Stimulated activated CD4-positive, alpha-beta T cell treated with anti-CD3 and anti-CD28 coated beads, TNF-alpha, amount 100 ng/mL, for 48 hours (primary cell): ENCODE data around the gene PDE4D.

ENCODE experiments used
- DNase-seq, 3 donors: peaks; one replicate each; pipeline ENCODE4 v3.0.0-alpha.2; 2020; ENCODE audit warnings: low read depth in 3 of 3

The PDE4D gene

GRCh38 chr5:59548807-59549357 is 344.6 kb downstream of the PDE4D start:
- DNase-seq: no peak

GRCh38 chr5:59547731-59548130 is 345.8 kb downstream of the PDE4D start:
- no peak for DNase-seq

- no peak for DNase-seq
Observed at GRCh38 chr5:59544573-59544972, 349.0 kb downstream of the PDE4D start.

- DNase-seq: no peak
Observed at GRCh38 chr5:59543821-59544442, 349.6 kb downstream of the PDE4D start.

DNA sequence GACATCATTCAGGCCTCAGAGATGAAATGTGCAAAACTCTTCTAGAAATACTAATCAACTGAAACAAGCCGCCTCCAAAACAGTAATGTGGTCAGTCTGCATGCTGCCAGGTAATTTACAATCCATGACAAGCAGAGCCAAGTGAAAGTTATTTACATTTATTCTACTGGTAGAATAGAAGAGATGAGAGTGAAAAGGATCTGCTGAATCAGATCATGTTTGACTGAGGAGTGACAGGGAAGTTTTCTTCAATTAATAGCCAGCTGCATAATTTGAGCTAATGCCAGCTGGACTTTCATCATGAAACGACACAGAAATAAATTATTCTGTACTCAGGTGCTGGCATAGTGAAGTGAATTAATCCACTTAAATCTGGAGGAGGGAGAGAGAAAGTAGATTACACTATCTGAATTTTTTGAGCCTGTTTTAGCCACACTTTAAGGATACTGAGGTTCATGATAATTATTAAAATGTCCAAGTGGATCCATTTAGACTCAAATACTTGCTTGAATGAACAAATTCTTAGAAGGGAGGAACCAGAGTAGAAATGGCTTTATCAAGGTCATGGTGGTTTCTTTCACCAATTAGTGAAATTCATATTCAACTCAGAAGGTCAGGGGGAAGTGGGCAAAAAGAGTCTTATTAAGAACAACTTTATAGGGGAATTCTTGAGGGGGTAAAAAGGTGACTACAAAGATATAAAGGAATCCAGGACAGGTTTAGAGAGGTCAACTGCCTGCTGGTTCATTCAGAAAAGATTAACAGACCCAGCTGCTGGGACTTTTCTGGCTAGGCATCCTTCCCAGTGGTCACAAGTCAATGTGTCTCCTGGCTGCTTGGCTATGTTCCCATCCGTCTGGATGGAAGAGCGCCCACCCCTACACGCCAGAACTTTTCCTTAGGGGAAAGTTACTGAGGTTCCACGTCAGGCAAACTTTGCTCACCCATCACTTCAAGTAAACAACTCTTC is 350.4 kb downstream of the PDE4D start:
- no peak for DNase-seq

- no peak for DNase-seq
Observed at GRCh38 chr5:59542306-59542705, 351.2 kb downstream of the PDE4D start.

DNA sequence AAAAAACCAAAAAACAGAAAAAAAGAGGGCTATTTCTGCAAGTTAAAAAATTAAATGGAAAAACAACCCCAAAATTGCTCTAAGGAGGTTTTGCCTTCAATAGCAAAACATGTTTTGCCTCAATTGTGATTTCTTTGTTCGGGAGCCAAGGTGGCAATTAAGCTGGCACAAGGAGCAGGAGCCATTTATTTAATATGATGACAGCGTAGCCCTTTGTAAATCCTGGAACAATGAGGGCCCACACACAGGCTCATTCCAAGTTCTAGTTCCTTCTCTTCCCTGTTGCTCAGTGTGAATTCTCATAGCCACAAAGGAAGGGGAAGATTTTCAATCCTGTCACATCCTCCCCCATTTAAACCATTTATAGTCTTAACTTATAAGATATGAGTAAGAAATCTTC is 353.2 kb downstream of the PDE4D start:
- no peak for DNase-seq

GRCh38 chr5:59538750-59539121 is 354.8 kb downstream of the PDE4D start:
- DNase-seq: no peak

DNA sequence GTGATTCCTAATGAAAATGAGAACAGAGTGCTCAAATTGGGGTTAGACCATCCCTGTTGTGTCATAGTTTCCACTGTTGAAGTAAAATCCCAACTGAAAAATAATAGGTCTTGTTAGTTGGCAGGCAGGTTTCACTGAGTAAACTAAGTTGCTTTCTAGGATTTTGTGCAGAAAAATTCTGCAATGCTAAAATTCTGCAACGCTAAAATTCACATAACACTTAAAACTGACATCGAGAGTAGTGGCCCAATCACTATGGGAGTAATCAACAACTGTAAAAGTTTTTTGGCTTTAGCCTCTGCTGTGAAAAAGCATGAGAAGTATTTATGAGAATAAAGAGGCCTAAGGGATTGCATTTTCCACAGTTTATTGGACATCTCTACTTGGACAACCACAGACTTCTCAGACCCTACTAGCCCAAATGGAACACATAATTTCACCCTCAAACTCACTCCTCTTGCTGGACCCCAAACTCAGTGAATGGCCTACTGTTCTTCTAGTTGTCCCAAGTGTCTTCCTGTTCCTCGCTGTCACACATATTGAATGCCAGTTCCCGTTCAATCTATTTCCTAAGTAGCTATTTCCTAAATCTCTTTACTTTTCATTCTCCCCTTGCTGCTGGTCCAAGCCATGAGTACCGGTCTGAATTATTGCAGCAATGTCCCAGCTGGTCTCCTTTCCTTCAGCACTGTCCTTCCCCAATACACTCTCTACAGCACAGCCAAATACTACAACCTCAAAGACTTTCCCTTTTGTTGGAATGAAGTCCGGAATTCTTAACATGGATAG is 355.4 kb downstream of the PDE4D start:
- DNase-seq: no peak

- no peak for DNase-seq
Observed at GRCh38 chr5:59536875-59537274, 356.7 kb downstream of the PDE4D start.

DNA sequence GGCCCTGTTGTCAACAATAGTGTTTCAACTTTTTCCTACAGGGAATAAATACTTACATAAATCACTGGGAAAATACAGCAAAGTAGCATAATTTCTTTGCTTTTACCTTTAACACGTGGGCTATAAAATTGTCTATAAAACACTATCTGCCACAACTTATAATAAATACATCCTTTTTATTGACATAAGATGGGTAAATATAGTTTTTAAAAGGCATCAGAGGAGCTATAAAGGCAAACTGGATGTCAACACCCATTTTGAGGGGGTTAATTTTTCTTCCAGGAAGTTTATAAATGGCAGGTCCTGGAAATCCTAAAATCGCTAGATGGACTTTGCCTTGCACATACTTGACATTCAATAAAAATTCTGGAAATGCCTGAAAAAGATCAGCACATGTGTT is 358.0 kb downstream of the PDE4D start:
- no peak for DNase-seq

DNA sequence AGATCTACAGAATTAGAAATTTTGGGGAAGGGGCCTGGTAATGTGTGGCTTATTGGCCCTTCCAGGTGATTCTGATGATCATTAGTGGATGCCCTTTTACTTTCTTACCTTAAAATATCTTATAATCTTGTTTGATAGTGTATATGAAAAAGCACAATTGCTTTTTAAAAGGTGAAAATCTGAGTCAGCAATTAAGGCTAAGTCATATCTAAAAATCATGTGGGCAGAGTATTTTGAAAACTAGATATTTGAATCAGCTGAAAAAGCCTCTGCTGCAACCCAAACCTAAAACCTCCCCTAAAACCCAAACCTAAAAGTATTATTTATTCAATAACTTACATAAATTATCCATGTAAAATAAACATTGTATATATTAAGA is 359.8 kb downstream of the PDE4D start:
- DNase-seq: no peak

DNA sequence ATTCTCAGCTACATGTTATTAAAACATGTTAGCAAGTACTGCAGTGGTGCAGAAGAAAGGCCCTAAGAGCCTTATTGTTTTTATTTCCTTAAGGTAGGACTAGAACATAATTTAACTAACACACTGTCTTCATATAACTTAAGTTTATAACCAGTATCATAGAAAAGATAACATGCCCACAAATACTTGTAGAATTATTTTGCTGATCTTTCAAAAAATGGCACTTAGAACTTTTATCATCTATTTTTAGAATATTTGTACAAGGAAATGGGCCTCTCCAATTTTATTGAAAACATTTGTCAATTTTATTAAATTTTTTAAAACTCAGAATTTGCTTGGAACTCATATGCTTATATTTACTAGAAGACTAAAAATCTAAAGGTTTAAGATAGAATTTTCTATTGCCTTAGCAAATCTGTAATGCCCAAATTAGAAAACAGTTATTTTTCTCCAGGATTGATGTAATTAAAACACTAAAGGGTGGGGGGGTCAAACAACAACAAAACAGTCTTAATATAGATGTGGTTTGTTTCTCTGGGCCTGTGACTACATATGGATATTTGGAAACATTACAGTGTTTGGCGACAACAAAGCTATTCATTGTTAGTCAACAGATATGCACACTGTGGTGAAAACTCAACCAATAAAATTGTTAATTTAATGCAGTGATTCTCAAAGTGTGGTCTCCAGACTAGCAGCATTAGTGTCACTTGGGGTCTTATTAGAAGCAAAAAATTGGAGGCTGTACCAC is 360.4 kb downstream of the PDE4D start:
- DNase-seq: no peak

GRCh38 chr5:59529239-59529638 is 364.3 kb downstream of the PDE4D start:
- DNase-seq: no peak

DNA sequence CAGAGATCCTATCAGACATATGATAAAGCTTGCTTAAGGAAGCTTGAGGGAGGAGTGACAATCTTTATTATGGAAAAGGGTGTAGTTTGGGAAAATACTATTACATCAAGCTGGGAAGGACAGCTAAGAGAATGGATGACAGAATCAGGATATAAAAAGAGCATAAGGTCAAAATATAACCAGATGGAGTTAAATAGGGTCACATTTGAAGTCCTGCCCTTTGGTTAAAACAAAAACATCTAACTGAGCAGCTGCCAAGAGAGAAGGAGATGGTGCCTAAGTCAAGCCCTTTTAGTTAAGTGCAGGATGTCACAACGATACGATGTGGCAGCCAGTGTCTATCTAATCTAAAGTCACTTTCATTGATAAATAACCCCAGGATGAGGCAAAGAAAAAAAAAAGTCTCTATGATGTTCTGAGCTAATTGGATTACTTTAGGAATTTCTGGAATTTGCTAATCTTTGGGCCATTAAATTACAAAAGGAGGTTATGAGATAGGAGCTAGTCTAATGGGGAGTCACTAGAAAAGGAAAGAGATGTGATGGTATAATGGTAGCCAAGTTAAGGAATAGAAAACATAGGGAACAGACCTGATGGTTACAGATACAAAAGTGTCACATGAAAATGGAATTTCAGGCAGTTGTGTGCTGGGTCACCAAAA is 365.2 kb downstream of the PDE4D start:
- no peak for DNase-seq

DNA sequence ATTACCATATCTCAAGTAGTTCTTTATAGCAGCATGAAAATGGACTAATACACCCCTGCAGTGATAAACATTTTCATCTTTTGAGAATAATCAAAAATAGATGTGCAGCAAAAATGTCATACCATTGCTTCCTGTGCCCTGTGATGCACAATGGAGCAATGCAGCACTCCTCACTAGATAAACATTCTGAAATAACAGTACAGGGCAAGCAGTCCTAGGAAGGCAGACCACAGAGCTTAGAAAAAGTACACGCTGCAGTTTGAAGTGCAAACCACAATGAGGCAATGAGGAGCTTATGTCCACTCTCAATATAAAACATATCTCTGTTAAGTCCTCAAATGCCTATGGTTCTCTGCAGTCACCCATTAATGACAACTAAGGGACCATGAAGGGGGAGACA is 367.6 kb downstream of the PDE4D start:
- no peak for DNase-seq

GRCh38 chr5:59525311-59525710 is 368.2 kb downstream of the PDE4D start:
- DNase-seq: no peak

DNA sequence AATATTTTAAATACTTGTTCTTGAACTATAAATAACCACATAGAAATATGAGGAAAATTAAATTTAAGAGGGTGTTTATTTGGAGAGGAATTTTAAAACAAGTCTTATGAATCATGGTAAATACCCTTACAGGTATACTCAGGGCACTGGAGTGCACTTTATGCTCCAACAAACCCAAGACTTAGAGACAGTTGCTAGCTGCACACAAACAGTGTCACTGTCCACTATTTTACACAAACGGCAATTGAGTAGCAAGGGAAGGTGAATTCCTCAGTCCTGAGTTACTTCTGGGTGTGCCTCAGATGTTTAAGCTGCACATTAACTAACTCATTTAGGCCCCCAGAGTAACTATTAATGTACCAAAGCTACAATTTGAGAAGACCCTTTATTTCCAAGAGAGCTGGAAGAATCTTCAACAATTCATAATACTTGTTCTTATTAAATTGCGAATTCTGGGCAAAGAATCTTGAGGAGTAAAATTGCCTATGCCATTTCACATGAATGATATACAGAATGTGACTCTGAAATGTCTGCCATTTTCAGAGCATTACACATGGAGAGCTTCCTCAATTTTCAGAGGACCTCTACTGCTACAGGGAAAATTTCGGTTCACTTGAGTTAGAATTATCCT is 371.2 kb downstream of the PDE4D start:
- no peak for DNase-seq

GRCh38 chr5:59521476-59521875 is 372.1 kb downstream of the PDE4D start:
- DNase-seq: no peak

- no peak for DNase-seq
Observed at GRCh38 chr5:59519338-59519737, 374.2 kb downstream of the PDE4D start.
